GM12873 (cell line): ENCODE measurements around the gene PIP5KL1.

Experiments
- CTCF ChIP-seq: IDR thresholded peaks from 2 replicates; pipeline ENCODE4 v1.5.1; 2012; ENCODE audit warnings: low read depth, mild to moderate bottlenecking, moderate library complexity, low read length, control low read depth; ENCODE audit not compliant: insufficient read depth; ENCODE audit errors: missing control alignments

PIP5KL1 gene

DNA sequence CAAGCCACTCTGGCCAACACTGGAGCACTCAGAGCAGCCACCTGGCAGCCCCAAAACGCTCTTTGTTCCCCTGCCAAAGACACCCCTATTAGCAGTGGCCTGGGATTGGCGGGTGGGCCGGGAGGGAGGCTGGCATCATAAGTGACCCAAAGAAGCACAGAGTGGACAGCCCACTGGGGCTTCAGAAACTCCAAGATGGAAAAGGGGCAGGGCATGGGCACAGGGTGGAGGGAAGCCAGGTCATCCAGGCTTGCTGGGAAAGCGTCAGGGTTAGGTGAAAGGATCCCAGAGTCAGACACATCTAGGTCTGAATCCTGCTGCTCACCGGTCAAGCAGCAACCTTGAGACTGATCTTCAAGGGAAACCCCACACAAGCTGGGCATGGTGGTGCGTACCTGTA lies 35.4 kb upstream of the PIP5KL1 start:
- TF ChIP-seq CTCF = no peak

- TF ChIP-seq CTCF = no peak
Measured at GRCh38 chr9:127963359-127964064, 32.9 kb upstream of the PIP5KL1 start.

GRCh38 chr9:127963041-127963358 lies 32.4 kb upstream of the PIP5KL1 start:
- TF ChIP-seq CTCF = no peak

DNA sequence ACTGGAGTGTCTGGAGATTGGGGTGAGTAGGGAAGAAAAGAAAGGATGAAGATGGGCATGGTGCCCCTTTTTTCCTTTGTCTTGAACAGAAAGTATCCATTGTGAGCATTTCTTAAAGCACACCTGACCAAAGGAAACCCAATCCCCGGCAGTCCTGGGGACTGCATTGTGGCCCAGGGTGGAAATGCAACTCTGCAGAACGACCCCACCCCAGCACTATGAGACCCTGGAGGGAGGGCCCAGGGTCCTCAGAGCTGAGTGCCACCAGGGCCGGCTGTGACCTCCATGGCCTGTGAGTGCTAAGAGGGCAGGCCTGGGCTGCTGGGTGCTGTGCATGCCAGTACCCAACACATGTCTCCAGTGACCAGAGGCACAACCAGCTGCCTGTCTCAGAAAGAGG lies 31.7 kb upstream of the PIP5KL1 start:
- TF ChIP-seq CTCF = no peak

DNA sequence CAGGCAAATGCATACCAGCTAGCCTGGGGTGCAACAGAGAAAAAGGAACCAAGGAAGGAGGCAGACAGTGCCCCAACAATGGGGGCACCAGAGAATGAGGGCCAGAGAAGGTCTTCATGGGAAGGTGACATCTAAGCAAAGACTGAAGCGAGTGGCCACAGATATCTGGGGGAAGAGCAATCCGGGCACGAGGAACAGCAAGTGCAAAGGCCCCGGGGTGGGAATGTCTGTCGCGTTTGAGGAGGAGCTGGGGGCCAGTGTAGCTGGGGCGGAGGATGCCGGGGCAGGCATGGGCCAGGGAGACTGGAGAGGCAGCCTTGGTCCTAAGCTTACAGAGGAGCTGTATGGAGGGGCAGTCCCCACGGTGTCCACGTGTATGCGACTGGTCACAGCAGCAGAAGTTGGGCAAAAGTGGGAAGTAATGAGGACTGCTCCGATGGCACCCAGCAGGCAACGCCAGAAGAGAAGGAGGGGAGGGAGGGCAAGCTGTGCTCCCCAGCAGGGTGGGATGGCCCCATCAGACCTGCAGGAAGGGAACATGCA lies 31.1 kb upstream of the PIP5KL1 start:
- TF ChIP-seq CTCF = no peak

- TF ChIP-seq CTCF = no peak
Measured at GRCh38 chr9:127961155-127961490, 30.5 kb upstream of the PIP5KL1 start.

DNA sequence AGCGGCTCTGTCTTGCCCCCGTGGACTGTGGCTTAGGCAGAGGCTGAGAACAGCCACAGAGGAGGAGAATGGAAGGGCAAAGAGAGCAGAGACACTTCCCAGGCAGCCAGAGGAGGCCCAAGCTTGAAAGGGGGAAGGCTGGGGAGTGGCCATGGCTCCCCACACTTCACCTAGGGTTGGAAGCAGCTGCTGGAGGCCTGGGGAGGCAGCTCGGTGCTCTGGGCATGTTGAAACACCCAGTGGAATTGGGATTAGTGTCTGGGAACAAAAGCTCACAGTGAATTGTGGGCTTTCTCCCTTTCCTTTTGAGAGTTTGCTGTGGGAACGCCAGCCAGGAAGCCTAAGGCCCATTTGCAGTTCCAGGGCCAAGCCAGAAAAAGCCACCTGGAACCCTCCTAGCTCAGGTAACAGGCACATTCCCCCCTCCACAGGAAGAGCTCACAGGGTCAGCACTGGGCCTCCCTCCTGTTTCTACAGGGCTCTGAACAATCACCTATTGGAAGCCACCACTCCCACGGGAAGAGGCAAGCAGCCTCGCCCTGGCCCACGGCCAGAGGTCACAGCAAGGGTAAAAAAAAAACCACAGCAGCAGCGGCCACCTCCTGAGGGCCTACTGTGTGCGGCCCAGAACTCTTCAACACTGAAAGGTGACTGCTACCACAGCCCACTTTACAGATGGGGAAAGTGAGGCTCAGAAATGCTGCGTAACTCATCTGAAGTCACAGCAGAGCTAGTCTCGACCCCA lies 30.0 kb upstream of the PIP5KL1 start:
- no peak for TF ChIP-seq CTCF
